ENCODE data around the gene NDUFA5.
"Not testable (repeated sequence)": the region's sequence is repeated elsewhere in the genome, so short reads cannot be mapped to it uniquely, and the experiment has no call there.

The NDUFA5 gene

GRCh38 chr7:123555484-123555883 is 2.1 kb downstream of the NDUFA5 start:
- DNase-seq, result no peak

DNA sequence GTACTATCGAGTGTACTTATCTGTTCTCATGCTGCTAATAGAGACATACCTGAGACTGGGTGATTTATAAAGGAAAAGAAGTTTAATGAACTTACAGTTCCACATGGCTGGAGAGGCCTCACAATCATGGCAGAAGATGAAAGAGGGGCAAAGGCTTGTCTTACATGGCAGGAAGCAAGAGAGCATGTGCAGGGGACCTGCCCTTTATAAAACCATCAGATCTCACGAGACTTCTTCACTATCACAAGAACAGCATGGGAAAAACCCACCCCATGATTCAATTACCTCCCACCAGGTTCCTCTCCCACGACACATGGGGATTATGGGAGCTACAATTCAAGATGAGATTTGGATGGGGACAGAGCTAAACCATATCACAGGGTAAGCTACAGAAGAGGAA is 4.5 kb downstream of the NDUFA5 start:
- DNase-seq, result no peak

GRCh38 chr7:123552641-123553040 is 5.0 kb downstream of the NDUFA5 start:
- DNase-seq, result no peak

DNA sequence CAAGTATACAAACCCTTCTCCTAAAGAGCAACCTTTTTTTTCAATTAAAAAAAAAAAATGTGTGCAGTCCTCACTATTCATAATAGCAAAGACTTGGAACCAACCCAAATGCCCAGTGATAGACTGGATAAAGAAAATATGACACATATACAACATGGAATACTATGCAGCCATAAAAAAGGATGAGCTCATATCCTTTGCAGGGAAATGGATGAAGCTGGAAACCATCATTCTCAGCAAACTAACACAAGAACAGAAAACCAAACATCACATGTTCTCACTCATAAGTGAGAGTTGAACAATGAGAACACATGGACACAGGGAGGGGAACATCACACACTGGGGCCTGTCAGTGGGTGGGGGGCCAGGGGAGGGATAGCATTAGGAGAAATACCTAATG is 5.5 kb downstream of the NDUFA5 start:
- DNase-seq, result not testable (repeated sequence)

GRCh38 chr7:123548406-123548805 is 9.2 kb downstream of the NDUFA5 start:
- DNase-seq, result no peak

- no peak for DNase-seq
These were observed 17.7 kb downstream of the NDUFA5 start for GRCh38 chr7:123539871-123540270.

DNA sequence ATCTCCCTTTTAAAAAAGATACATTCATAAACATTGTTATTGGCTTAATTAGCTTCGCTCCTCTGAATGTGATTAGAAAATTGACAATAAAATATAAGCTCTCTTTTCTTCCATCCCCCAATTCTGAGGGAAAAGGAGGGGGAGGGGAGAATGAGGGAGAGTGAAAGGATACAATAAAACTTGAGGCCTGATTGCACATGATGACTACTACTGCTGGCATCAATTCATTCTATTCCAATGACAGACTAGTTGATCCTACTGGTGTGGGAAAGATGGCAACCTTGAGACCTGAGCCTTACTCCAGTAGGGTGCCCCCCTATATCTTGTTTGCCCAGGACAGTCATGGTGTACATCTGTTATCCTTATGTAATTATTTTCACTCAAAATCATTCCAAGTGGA is 18.7 kb downstream of the NDUFA5 start:
- DNase-seq, result no peak

DNA sequence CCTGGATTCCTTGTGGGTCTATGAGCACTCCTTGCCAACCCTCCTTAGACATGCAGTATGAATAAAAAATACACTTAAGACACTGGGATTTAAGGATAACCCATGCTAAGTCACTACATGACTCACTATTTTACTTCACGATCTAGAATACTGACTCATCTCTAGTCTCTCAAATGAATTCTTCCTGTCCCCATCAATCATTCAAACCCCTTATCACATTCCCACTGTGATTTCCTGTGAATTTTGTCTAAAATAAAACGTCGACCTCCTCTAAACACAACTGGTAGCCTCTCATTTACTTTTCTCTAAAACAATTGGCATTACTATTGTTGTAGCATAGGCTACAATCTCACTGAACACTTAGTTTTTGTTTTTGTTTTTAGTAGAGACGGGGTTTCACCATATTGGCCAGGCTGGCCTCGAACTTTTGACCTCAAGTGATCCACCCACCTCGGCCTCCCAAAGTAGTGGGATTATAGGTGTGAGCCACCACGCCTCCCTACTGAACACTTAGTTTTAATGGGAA is 19.4 kb downstream of the NDUFA5 start:
- DNase-seq, result no peak

DNA sequence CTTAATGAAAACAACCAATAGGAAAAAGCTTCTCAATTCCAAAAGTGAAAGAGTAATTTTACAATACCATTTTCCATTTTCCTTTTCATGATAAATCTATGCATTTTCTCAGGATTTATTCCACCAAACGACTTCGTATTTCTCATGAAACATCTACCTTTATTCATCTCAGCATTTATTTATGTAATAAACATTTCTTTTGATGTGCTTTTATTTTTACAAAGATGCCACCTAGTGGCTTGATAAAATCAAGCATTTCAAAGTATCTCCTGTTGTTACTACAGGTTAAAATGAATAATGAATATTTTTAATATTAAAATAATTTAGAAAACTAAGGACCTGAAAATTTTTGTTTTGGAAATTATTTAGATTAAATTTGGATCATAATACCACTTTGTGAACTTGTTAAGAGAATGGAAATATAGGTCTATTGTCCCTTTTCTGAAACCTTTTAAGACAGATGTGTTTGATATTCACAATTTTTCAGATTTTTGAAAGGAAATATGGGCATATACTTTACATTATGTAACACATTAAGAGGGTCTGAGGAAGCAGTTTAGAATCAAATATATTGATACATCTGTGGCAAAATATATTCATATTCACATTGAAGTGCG is 20.5 kb downstream of the NDUFA5 start:
- peak; percentile 54 for DNase-seq

DNA sequence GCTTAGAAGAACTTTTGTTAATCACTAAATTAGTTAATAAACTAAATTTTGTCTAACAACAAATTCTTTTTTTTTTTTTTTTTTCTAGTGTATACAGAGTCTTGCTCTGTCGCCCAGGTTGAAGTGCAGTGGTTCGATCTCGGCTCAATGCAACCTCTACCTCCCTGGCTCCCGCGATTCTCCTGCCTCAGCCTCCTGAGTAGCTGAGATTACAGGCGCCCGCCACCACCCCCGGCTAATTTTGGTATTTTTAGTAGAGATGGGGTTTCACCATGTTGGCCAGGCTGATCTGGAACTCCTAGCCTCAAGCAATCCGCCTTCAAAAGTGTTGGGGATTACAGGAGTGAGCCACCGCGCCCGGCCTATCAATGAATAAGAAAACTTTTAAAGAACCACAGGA is 22.1 kb downstream of the NDUFA5 start:
- no peak for DNase-seq

DNA sequence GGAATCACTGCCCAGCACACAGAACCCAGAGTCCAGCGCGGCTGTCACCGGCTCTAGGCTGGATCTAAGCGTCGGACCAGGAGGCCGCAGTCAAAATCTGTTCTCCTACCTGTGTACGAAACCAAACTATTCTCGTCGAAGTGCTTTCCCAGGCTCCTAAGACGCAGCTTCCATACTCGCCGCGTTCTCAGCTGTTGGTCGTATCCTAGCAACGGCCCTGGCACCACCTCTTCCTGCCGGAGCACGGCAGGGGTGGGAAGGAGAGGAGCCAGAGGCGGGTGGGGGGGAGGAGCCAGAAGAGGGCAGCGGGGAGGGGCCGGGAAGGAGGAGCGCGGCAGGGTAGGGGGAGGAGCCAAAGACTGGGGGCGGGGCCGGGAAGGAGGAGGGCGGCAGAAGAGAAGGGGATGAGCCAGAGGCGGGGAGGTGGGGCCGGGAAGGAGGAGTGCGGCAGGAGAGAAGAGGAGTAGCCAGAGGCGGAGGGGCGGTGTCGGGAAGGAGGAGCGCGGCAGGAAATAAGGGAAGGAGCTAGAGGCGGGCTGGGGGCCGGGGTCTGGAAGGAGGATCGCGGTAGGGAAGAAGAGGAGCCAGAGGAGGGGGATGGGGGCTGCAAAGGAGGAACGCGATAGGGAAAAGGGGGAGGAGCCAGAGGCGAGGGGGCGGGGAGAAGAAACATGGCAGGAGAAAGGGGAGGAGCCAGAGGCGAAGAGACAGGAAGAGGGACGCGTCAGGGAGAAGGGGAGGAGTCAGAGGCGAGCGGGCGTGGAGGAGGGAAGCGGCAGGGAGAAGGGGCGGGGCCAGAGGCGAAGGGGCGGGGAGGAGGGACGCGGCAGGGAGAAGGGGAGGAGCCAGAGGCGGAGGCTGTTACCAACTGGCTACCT is 23.0 kb downstream of the NDUFA5 start, which contains the start of gene IQUB:
TSS of gene IQUB (minus strand) at position 213 of the 878 bp plus-strand sequence. CDS start 22,255 bp downstream, outside the sequence.
- DNase-seq, result peak; percentile 96

DNA sequence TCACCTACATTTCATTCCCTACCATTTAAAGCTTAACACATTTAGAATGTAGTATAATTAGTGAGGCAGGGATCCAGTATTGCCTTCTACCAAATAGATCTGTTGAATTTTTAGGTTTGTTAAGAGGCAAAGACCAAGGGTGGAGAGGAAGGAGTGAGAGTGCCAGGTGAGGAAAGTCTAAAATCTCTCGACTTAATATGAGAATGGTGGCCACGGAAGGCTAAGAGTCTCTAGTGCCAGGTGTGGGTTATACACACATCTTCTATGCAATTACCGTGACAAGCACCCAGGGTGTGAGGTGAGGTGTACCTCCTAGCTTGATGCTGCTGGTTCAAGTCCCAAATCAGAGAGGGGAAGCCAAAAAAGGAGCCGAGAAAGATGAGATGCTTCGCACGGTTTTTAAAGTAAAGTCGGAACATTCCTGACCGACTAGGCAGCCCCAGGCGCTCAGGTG is 23.7 kb downstream of the NDUFA5 start:
- peak; percentile 48 for DNase-seq

DNA sequence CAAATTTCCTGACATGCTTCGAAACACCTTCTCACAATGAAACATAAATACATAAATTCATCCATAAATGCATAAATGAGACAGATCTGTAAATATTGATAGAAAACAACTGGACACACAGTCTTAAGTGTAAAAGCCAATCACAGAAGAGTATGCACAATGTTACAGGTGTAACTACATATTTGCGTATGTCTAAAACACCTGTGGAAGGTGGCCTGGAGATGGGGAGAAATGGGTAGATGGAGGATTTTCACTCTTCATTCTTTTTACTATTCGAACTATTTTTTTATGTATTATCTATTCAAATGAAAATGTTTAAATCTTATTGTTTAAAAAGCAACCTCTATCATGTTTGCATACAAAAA is 24.1 kb downstream of the NDUFA5 start:
- no peak for DNase-seq

- DNase-seq, result peak; percentile 44
These were observed 24.6 kb downstream of the NDUFA5 start for GRCh38 chr7:123532788-123533552.

DNA sequence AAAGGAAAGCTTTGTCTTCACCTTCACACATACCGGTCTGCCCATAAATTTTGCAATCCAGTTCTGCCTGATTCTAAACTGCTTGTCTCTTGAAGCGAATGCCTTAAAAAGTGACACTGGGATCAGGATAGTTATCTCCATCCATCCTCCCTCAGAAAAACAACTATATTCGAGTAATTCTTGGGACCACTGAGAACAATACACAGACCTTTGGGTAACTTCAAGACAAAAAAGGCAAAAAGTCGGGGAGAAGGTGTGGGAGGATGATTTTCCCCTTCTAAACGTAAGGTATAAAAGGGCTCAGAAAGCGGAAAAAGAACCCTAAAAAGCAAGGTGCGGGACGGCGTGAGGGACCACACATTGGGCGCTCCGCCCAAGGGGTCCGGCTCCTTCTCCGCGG is 25.3 kb downstream of the NDUFA5 start:
- DNase-seq, result not testable (repeated sequence)

- not testable (repeated sequence) for DNase-seq
These were observed 27.5 kb downstream of the NDUFA5 start for GRCh38 chr7:123530035-123530591.

DNA sequence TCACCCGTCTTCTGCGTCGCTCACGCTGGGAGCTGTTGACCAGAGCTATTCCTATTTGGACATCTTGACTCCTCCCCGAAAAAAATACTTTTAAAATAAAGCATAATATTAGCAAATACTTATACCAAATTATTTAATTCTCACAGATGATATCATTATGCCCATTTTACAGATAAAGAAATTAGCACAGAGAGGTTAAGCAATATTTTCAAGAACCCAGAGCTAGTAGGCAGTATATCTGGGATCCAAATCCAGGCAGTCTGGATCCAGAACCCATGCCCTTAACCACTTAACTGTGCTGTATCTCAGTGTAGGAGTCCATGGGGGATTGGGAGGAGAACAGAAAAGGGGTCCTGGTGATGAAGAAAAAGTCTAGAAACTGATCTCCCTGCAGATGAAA is 29.4 kb downstream of the NDUFA5 start:
- DNase-seq, result no peak

DNA sequence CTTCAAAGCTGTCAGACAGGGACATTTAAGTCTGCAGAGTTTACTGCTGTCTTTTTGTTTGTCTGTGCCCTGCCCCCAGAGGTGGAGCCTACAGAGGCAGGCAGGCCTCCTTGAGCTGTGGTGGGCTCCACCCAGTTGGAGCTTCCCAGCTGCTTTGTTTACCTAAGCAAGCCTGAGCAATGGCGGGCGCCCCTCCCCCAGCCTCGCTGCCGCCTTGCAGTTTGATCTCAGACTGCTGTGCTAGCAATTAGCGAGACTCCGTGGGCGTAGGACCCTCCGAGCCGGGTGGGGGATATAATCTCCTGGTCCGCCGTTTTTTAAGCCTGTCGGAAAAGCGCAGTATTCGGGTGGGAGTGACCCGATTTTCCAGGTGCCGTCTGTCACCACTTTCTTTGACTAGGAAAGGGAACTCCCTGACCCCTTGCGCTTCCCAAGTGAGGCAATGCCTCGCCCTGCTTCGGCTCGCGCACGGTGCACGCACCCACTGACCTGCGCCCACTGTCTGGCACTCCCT is 29.8 kb downstream of the NDUFA5 start:
- not testable (repeated sequence) for DNase-seq

- DNase-seq, result not testable (repeated sequence)
These were observed 31.1 kb downstream of the NDUFA5 start for GRCh38 chr7:123526533-123526932.

DNA sequence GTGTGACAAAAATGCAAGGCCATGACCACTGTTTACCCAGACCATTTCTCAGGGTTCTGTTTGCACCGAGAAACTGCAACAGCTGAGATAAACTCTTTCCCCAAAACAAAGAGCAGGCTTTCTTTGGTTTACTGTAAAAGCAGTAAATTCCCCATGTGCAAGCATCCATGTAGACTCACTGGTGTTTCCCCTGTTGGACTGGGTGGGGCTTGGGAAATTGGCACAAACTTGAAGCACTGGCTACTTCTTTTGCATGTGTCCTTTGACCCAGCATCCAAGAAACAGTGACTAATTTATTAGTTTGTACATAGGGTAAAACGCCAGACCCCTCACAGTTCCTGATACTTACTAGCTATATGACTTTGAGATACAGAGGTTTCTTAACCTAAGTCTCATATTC is 35.6 kb downstream of the NDUFA5 start:
- DNase-seq, result no peak

DNA sequence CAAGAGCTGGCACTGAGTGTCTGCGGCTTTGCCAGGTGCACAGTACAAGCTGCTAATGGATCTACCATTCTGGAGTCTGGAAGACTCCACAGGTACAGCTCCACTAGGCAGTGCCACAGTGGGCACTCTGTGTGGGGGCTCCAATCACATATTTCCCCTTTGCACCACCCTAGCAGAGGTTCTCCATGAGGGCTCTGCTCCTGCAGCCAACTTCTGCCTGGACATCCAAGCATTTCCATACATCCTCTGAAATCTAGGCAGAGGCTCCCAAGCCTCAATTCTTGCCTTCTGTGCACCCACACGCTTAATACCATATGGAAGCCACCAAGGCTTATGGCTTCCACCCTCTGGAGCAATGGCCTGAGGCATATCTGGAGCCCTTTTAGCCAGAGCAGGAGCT is 52.4 kb downstream of the NDUFA5 start:
- DNase-seq, result no peak

DNA sequence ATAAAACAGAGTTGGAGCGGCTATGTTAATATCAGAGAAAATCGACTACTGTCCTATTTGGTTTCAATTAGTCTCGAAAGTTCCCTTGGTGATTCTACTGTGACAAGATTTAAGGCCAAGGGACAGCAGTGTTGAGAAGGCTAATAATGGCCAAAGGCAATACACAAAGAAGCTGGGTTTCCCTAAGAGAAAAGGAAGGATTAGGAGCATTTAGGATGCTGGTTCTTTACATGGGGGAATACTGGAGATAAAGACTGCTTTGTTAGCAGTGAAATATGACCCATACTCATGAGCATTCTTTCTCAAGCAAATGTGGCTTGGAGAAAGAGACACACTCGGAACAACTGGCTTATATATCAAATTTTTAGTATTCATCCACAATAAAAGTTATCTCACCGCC is 55.4 kb downstream of the NDUFA5 start:
- no peak for DNase-seq

Measured in CD4-positive, alpha-beta T cell treated with Interleukin-10 for 1 hour (primary cell).